Hindlimb muscle (tissue), 1 donor: ENCODE results near the gene ALDH16A1. TPM values are rescaled to one million over a fixed set of nuclear protein-coding genes. Genes with fewer than 3 reads are reported as not detected.
"Not testable (repeated sequence)": the region's sequence is repeated elsewhere in the genome, so short reads cannot be mapped to it uniquely, and the experiment has no call there.

ENCODE experiments used
- DNase-seq: peaks from one replicate; pipeline ENCODE4 v3.0.0-alpha.2; 2013
- polyA plus RNA-seq: library from polyadenylated mRNA; unstranded; fragments of 120-200 nt; gene quantifications from one replicate; pipeline ENCODE4 v1.2.1, GENCODE V29; 2013; ENCODE audit not compliant: insufficient read length

The ALDH16A1 gene
- polyA plus RNA-seq, 1 donor = 14.8 TPM

GRCh38 chr19:49465371-49465770 is 12.3 kb downstream of the ALDH16A1 start:
- DNase-seq = no peak

- no peak for DNase-seq
Observed at GRCh38 chr19:49468199-49468598, 15.2 kb downstream of the ALDH16A1 start.

- DNase-seq = peak; percentile 85
Observed at GRCh38 chr19:49468746-49469447, 15.9 kb downstream of the ALDH16A1 start.

- DNase-seq = no peak
Observed at GRCh38 chr19:49469828-49470614, 17.0 kb downstream of the ALDH16A1 start.

- no peak for DNase-seq
Observed at GRCh38 chr19:49470615-49470978, 17.6 kb downstream of the ALDH16A1 start.

GRCh38 chr19:49472936-49473335 is 19.9 kb downstream of the ALDH16A1 start:
- DNase-seq = no peak

- DNase-seq = not testable (repeated sequence)
Observed at GRCh38 chr19:49473501-49473867, 20.5 kb downstream of the ALDH16A1 start.

GRCh38 chr19:49473868-49474541 is 21.0 kb downstream of the ALDH16A1 start, which contains the start of gene FLT3LG:
FLT3LG (plus strand) TSS chr19:49474215; CDS start chr19:49474640, 425 bp downstream.
- DNase-seq = peak; percentile 86

GRCh38 chr19:49474542-49474924 is 21.5 kb downstream of the ALDH16A1 start:
- DNase-seq = no peak

GRCh38 chr19:49475191-49475917 is 22.3 kb downstream of the ALDH16A1 start:
- no peak for DNase-seq

GRCh38 chr19:49475995-49476880 is 23.2 kb downstream of the ALDH16A1 start:
- DNase-seq = no peak

GRCh38 chr19:49479975-49480628 is 27.1 kb downstream of the ALDH16A1 start:
- no peak for DNase-seq

GRCh38 chr19:49481020-49481683 is 28.1 kb downstream of the ALDH16A1 start:
- DNase-seq = no peak

GRCh38 chr19:49486232-49486631 is 33.2 kb downstream of the ALDH16A1 start:
- DNase-seq = no peak

GRCh38 chr19:49486710-49487276 is 33.8 kb downstream of the ALDH16A1 start:
- no peak for DNase-seq

GRCh38 chr19:49487277-49488045 is 34.4 kb downstream of the ALDH16A1 start, which contains the start of gene RPL13A:
RPL13A (plus strand) TSS chr19:49487608; CDS start chr19:49487630, 22 bp downstream.
- peak; percentile 100 for DNase-seq

GRCh38 chr19:49488046-49488862 is 35.2 kb downstream of the ALDH16A1 start:
- no peak for DNase-seq

GRCh38 chr19:49488863-49489537 is 36.0 kb downstream of the ALDH16A1 start:
- DNase-seq = no peak
